Effector CD4-positive, alpha-beta T cell (primary cell): ENCODE results near the gene CD58.
A peak's percentile ranks its signal among the peaks of the same experiment; 100 is the strongest.

ENCODE experiments used
- DNase-seq: peaks from one replicate; pipeline ENCODE4 v3.0.0-alpha.2; 2020

Gene CD58

GRCh38 chr1:116508085-116508983 lies 62.5 kb downstream of the CD58 start:
- DNase-seq: no peak

- DNase-seq: no peak
Observed at GRCh38 chr1:116507631-116508030, 63.2 kb downstream of the CD58 start.

- no peak for DNase-seq
Observed at GRCh38 chr1:116506132-116507004, 64.5 kb downstream of the CD58 start.

- peak; percentile 80 for DNase-seq
Observed at GRCh38 chr1:116504308-116505156, 66.3 kb downstream of the CD58 start.

GRCh38 chr1:116503546-116504307 lies 67.1 kb downstream of the CD58 start:
- no peak for DNase-seq

GRCh38 chr1:116502671-116503314 lies 68.0 kb downstream of the CD58 start:
- DNase-seq: no peak

GRCh38 chr1:116501870-116502244 lies 69.0 kb downstream of the CD58 start:
- no peak for DNase-seq

- no peak for DNase-seq
Observed at GRCh38 chr1:116501125-116501869, 69.5 kb downstream of the CD58 start.

- peak; percentile 28 for DNase-seq
Observed at GRCh38 chr1:116498789-116499628, 71.8 kb downstream of the CD58 start.

- DNase-seq: no peak
Observed at GRCh38 chr1:116497656-116498055, 73.2 kb downstream of the CD58 start.

GRCh38 chr1:116496898-116497297 lies 73.9 kb downstream of the CD58 start:
- no peak for DNase-seq

GRCh38 chr1:116496380-116496779 lies 74.4 kb downstream of the CD58 start:
- DNase-seq: no peak

GRCh38 chr1:116495535-116495934 lies 75.3 kb downstream of the CD58 start:
- no peak for DNase-seq

- DNase-seq: no peak
Observed at GRCh38 chr1:116494745-116495144, 76.1 kb downstream of the CD58 start.

GRCh38 chr1:116494353-116494692 lies 76.5 kb downstream of the CD58 start:
- no peak for DNase-seq

- DNase-seq: no peak
Observed at GRCh38 chr1:116493484-116494352, 77.1 kb downstream of the CD58 start.

GRCh38 chr1:116493036-116493435 lies 77.8 kb downstream of the CD58 start:
- DNase-seq: no peak

GRCh38 chr1:116492358-116492811 lies 78.4 kb downstream of the CD58 start:
- DNase-seq: no peak
